Heart left ventricle (tissue), 13 donors: ENCODE results near the gene MIS18BP1.

Experiments
- CTCF ChIP-seq, 12 donors: fragments of 200-600 bp; sonication (generic) in 4 of 12; IDR thresholded peaks; one replicate each; pipeline versions ENCODE4 v1.5.0 to v1.8.0; 2018 to 2022; ENCODE audit warnings: antibody characterized with exemption in 12 of 12, mild to moderate bottlenecking in 5 of 12
- POLR2A ChIP-seq, 2 donors: fragments of 450-650 bp; IDR thresholded peaks; one replicate each; pipeline ENCODE4 v1.6.1; 2017; ENCODE audit warnings: antibody characterized with exemption in 2 of 2, mild to moderate bottlenecking in 2 of 2, moderate library complexity in 2 of 2
- donor health status: ischemic (EF 13 %, LVEDD 7.1; RV severe dilation, severe dysfunction).
- donor health status: DM: no; HTN: yes; CAD: no.
- donor health status: DM: no; HTN: no; CAD: no.
- donor health status: ischemic (EF 25% LVEDD 6.9; RV normal size, moderate dysfunction).
- donor health status: ischemic (EF 25% LVEDD 5.7; RV mildly dilated, moderate dysfunction).
- donor health status: ischemic (EF 35%, LVEDD 5.7; RV mildly dilated, moderate dysfunction).
- donor health status: nonischemic (EF 11% LVEDD 7.7; RV severe dilation, severe dysfunction).
- donor health status: DM: yes; HTN: yes; CAD: no.
- donor health status: PGD.
- donor health status: ischemic (EF 29% LVEDD 5.4; RV normal size, mild dysfunction).
- donor health status: nonischemic (EF 23%, LVEDD 6.1; RV moderate dilation, normal function).

GRCh38 chr14:45246151-45246550 lies 6.9 kb downstream of the MIS18BP1 start:
- TF ChIP-seq CTCF (IDR thresholded peaks at IDR 0.05) (no peak), POLR2A (IDR thresholded peaks at IDR 0.05) (no peak)
